ENCODE data around the gene DNAI1.
A peak's percentile ranks its signal among the peaks of the same experiment; 100 is the strongest.
"Not testable (repeated sequence)": the region's sequence is repeated elsewhere in the genome, so short reads cannot be mapped to it uniquely, and the experiment has no call there.

Gene DNAI1

DNA sequence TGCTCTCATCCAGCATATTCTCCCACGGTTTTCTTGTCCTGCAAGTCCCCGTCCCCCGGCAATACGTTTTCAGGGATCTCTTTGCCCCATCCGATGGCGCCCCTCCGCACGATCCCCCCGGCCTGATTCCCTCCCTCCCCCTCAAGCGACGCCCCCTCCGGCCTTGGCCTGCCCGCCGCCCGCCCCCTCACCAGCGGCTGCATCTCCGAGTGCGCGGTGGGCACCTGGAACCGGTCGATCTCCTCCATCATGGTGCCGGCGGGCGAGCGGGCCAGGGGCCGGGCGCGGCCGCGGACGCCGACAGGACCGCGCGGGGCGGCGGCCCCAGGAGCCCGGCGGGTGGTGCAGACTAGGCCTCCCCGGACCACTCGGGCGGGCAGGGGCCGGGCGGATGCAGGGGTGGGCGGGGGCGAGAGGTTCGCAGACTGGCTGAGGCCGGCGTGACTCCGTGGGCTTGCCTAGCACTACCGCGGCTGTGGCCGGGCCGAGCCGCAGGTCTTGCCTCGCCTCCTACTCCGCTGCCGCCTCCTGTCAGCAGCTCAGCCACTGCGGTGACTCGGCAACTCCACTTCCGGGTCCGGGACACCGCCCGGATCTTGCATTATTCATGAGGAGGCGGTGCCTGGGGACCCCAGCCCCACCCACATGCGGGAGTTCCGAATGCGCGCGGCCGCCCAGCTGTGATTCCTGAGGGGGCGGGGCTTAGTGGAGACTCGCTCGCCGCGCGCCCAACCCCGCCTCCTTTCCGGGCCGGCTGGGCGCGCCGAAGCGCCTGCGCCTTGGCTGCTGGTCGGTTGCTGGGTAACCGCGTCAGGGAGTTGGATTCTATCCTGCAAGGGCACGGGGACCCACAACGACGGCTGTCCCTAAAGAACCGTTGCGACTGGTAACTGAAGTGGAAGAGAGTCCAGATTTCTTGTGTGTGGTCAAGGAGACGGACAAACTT, at the start of gene DNAI1, which contains the start of gene FAM219A:
Gene DNAI1, plus strand, starts transcription at position 793 of the 946 bp plus-strand sequence. CDS start 201 bp downstream, outside the sequence.
Gene FAM219A, minus strand, starts transcription at position 558 of the 946 bp plus-strand sequence. Its CDS starts 307 bp downstream, at position 251.
- peak; percentile 91 for DNase-seq

DNA sequence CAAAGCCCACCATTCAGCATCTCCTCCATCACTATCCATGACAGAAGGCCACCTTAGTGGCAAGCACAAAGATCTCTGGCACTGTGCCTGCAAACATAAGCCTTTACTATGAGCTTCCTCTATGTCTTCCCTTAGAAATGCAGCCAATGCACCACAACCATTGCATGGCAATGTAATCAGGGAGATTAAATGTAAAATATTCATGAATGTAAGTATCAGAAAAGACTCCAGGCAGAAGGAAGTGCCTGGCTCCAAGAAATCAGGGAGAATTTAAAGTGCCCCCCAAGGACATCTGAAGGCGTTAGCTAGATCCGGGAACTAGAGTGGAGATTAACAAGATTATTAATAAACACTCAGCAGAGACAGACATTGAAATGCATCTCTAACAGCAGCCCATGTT, 49.5 kb upstream of the DNAI1 start:
- no peak for DNase-seq

DNA sequence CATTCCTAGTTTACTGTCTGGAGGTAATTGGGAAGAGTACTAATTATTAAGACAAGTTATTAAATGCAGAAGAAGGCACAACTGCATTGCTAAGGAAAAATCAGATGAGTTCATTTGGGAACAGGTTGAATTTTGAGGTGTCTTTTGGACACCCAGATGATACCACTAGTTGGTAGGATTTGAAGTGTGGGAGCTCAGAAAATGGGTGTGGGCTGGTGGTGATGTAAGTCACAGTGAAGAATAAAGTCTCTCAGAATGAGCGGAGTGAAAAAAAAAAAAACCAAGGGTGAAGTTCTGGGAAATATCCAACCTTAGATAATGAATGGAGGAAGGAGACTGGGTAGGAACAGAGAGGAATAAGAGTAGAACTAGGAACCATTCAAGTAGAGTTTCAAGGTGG, 46.3 kb upstream of the DNAI1 start:
- no peak for DNase-seq

DNA sequence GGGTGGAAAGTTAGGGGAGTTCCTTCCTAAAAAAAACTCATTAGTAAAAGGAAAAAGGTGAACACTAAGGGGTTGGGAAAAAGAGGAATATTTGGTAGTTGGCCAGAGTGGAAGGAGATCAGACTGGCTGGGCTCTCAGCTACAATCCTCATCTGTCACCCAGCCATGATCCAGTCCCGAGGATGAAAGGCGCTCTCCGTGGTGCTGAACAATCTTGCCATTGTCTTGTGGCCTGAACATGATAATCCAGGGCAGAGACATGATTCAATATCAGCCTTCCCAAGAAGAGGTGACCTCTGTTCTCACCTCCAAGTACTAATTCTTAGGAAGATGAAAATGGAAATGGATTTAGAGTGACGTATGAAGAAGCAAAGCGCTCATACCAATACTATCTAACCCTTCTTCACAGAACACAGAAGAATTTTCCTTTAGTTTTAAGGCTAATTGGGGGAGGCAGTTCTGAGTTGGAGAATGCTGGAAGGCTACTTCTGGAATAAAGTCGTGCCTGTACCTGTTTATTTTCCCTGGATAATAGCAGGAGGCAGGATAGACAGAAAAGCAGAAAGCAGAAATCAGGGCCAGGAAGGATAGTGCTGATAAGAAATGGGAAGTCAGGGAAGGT, 45.3 kb upstream of the DNAI1 start:
- no peak for DNase-seq

DNA sequence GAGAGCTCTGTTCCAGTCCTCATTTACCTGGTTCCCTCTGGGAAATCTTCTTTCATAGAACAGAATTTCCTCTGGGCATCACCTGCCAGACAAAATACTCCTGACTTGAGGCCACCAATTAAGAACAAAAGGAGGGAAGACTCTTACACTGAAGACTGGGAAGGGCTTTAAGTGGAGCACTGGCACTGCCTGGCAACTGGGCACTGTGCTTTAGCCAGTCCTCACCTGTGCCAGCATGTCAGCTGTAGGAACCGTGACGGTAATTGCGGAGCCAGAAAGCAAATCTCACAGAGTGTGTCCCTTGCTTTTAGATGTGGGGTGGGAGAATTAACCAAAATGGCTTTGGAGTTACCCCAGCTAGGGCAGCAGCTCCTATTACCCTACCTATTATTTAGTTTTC, 40.9 kb upstream of the DNAI1 start:
- no peak for DNase-seq

DNA sequence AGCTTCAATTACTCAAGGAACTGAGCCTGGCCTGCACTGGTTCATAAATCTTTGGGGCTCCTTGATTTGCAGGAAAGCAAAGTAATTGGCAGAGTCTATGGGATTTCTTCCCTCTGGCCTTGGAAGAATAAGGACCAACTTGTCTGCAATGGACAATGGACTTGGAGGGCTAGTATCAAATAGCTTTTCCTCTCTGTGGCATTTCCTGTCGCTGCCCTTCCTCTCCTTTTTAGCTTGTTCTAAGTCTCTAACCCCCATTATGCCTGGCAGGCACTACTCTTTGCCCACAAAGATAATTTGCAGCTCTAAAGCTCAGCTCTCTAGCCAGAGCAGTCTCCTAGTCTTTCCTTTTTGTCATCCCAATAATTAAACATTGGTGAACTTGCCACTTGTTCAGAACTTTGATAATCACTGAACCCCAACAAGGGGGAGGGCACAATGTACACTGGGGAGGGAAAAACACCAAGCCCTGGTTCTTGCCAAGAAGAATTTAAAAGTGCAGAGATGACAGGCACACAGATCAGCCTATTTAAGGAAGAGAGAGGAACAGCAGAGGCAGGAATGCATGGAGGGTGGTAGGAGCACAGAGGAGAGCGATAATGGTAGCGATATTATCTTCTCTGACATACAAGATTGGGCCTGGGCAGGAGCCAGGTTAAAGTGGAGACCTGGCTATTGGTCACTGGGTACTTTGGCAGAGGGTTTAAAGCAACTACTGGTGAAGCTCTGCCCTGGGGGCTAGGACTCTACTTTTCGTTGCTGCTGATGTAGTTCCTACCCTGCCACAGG, 38.7 kb upstream of the DNAI1 start:
- DNase-seq: no peak

DNA sequence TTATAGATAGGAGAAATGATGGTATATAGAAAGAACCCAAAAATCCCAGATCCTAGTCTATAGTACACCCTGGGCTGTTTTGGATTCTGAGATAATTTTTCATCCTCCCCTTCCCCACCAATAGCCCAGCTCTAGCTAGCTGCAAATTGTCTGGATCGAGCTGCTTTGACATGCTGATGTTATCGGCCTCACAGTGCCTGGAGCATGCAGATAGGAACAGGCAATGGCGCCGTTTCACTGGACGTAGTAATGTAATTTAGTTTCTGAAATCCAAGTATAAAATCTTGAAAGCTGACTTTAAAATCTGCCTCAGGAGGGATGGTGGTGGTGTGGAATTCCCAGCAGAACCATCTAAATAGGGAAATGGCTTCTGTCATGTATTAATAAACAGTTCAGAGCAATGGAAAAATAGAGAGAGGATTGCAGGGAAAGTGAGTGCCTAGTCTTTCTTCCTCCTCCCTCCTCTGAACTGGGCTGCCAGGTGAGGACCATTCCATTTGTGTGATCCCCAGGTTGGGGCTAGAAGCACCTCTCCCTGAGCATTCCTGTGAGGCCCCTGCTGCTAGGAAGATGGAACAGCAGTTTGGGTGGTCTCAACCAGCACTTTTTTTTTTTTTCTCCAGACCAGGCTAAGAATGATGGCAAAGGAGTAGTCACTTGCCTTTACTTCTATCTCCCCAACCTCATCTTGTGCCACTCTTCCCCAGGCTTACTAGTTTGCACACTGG, 32.1 kb upstream of the DNAI1 start:
- DNase-seq: no peak

DNA sequence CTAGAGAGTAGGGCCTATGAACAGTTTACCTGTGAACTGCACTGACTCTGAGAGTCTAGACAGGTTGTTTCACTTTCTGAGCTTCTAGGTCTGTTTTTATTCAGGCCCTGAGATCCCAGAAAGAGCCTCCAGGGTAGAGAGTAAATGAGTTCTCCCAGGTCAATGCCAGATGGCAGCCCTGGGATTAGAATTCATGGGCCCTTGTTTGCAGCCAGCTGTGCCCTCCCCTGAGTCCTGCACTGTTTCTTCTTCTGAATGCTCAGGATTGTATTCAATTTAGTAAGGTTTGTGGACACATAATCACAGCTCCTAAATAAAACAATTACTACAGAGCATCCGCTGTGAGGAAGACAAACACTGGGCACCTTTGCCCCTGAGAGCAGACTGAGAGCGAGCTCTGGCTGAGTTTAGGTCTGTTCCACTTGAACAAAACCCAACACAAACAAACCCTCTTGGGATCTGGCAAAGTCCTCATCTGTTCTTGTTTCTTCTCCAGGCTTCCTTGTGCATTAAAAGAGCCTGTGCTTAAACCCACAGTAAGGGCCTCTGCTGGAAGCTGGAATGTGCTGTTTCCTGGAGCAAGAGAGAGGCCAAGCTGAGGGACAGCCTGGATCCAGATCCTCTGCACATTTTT, 30.2 kb upstream of the DNAI1 start:
- DNase-seq: peak; percentile 75

DNA sequence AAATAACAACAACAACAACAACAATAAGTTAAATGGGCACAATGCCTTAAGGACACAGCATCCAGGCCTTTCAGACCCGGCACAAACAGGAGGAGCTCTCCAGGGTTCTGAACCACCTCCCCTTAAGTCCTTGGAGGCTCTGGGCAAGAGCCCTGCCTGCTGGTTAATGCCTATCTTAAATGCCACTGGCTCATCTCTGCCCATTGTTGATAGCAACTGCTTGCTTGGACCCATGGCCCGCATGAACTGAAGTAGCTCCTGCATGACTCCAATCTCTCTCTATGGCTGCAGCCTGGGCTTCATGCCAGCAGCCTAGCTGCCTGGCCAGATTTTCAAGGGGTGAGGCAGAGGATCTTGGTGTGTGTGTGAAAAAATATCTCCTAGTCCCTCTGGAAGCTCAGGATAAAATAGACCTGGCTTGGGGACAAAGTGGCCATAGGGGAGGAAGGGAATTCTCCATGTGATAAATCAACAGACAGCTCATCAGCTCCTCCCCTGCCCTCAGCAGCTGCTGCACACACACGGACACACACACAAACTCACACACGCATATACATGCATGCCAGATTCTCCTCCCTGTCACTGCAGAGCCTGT, 27.7 kb upstream of the DNAI1 start:
- DNase-seq: peak; percentile 69

DNA sequence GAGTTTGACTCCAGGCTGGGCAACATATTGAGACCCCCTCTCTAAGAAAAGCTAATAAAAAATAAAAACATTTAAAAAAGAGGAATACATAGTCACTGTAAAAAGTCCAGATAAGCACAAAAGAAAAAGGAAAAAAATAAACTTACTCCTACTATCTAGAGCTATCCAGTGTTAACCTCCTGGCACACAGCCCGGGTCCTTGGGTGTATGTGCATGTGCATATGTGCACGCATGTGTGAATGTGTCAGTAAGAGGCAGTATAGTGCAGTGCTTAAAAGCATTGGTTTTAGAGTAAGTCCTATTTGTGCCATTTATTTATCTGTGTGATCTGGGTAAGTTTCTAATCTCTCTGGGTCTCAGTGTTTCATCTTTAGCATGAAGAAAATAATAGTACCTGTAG, 26.9 kb upstream of the DNAI1 start:
- peak; percentile 21 for DNase-seq

DNA sequence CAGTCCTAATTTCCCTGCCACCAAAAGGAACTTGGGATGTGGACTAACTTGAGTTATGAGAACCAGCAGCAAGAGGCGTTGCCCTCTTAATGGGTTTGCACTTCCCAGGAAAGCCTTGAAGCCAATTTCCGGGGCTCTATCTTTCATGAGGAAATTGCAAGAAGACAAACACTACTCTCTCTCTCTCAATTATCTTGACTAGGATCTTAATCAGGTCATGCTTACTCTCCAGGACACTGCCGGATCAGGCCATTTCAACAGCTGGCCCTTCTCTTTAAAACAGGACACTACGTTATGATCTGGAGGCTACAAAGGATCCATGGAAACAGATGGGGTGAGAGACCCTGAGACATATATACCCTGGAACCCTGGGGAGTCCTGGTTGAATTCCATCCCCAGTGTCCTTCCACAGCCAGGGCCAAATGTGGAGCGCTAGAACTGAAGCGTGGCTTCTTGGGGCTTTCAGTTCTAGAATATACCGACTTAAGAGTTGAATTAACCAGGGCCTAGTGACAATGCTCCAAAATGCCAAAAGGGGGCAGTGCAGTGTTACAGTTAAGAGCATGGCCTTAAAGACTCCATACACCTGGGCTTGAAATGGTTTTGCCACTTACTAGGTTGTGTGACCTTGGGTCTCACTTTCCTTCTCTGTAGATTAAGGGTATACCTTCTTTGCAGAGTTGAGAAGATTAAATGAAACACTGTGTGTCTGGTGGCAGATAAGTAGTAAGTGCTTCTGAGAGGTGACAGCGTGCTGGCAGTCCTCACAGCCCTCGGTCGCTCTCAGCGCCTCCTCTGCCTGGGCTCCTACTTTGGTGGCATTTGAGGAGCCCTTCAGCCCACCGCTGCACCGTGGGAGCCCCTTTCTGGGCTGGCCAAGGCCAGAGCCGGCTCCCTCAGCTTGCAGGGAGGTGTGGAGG, 21.3 kb upstream of the DNAI1 start:
- peak; percentile 32 for DNase-seq

DNA sequence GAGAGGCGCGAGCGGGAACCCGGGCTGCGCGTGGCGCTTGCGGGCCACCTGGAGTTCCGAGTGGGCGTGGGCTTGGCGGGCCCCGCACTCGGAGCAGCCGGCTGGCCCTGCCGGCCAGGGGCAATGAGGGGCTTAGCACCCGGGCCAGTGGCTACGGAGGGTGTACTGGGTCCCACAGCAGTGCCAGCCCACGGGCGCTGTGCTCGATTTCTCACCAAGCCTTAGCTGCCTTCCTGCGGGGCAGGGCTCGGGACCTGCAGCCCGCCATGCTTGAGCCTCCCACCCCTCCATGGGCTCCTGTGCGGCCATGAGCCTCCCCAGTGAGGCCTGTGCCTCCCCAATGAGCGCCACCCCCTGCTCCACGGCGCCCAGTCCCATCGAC, 20.7 kb upstream of the DNAI1 start:
- DNase-seq: not testable (repeated sequence)

DNA sequence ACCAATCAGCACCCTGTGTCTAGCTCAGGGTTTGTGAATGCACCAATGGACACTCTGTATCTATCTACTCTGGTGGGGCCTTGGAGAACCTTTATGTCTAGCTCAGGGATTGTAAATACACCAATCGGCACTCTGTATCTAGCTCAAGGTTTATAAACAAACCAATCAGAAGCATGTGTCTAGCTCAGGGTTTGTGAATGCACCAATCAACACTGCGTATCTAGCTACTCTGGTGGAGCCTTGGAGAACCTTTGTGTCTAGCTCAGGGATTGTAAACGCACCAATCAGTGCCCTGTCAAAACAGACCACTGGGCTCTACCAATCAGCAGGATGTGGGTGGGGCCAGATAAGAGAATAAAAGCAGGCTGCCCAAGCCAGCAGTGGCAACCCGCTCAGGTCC, 20.1 kb upstream of the DNAI1 start:
- DNase-seq: not testable (repeated sequence)

DNA sequence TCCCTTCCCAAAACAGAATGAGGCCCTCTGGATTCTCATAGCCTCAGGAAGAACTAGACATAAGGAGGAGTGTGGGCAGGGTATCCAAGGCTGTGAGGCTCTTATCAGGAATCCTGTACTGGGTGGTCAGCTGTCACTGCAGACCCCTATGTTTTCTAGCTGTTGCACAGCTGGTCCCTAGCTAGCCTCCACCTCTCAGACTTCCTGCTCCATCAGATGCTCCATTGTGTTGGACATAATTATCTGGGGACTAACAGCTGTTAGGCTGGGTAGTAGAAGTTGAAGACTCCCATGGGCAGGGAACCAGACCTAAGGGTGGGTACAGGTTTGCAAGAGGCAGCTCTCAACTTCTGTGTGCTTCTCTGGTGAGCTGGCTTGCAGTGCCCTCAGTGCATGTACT, 18.6 kb upstream of the DNAI1 start:
- DNase-seq: no peak

DNA sequence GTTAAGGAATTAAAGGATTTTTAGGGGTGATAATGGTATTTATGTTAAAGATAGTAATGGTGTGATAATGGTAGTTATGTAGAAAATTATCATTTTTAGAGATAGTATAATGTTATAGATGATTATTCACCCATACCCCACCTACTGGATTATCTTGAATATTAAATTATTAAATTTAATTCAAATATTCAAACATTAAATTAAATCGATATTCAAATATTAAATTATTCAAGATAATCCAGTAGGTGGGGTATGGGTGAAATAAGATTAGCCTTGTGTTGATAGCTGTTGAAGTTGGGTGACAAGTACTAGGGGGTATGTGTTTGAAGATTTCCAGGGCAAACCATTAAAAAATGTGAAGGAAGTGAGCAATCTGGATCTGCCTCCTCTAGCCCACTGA, 15.8 kb upstream of the DNAI1 start:
- no peak for DNase-seq

DNA sequence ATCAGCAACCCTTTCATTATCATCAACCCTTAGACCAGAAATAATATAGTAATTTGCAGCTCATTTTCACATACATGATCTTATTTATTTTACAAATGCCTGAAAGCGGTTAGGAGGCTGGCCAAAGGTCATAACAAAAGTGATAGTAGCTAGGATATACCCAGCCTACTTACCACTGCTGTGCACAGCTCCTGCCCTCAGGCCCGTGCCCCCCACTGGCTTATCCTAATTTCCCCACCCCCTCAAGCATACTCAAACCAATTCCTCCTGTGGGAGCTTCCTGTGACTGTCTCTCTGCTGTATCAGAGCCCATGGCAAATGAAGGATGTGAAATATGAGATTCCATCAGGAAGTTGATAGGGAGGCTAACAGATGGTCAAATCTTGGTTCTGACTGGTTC, 15.1 kb upstream of the DNAI1 start:
- DNase-seq: peak; percentile 9

DNA sequence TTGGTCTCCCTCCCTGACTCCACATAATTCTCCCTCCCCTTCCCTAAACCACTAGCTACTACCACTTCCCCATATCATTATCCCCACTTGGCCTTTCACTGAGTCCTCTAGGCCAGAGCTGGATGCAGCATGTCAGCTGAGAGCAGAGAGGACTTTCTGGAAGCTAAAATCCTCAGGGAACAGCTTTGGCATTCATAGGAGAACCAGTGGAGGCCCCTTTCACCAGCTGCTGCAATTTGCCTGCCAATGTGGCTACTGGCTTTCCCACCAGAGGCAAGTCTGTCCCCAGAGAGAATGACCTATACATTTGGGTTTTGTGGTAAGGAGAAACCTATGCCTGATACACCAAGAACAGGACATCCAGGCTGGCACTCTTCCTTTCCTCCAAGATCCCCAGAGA, 14.6 kb upstream of the DNAI1 start:
- no peak for DNase-seq

DNA sequence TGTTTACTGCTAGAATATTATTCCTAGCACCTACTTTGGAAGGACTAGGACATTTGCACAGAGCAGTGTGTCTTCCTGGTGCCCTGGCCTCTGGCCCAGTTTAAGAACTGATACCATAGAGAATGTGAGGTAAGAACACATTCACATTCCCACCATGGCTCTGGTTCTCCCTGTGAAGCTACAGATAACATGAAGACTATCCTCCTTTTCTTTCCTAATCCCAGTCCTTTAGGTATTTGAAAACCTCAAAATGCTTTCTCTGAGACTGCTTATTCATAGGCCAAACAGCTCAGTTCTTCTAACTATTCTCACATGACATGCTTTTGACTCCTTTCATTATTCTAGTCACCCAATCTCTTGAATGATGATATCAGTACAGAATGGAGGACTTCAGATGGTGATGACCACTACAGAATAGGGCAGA, 12.1 kb upstream of the DNAI1 start:
- DNase-seq: no peak

DNA sequence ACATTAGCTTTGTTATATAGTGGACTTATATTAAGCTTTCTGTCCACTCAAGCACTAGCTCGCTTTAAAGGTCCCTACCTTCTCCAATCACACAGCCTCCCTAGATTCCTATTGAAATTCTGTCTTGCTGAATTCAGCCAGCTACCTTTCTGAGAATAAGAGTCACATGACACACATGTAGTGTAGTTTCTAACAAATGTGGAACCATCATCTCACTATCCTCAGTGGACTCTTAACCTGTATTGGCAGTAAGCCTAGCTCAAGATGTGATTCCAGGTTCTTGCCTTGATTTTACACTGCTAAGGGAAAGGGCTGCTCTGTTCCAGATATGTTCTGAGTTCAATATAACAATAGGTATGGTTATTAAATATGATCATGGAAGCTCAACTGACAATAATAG, 11.7 kb upstream of the DNAI1 start:
- no peak for DNase-seq

DNA sequence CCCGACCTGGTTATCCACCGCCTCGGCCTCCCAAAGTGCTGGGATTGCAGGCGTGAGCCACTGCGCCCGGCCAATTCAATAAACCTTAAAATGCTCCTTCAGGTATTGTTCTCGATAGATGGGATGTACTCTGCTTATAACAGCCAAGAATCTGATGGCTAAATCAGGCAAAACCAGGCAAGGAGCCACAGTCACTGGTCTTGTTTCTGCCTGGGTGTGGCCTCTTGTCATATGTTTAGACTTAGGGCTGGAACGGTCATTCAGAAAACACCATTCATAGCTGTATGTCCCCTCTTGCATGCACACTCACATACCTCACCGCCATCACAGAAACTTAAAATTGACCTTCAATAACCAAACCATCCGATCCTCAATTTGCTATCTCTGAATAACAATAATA, 8.0 kb upstream of the DNAI1 start:
- DNase-seq: no peak

DNA sequence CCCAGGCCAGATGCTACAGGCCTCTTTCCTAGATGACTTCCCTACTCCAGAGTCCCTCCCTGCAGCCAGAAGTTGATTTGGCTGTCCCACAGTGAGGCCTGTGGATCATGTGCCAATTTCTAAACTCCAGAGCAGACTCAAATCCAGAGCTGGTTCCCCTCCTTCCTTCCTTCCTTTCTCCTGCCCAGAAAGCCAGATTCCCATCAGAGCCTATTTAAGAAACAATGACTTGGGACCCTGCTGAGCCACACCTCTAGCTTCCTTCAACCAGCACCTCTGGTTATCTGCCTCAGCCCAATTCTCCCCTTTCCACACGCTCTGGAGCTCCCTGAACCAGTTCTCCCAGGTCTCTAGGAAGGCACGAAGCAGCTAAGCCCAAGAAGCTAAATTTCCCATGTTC, 7.5 kb upstream of the DNAI1 start:
- no peak for DNase-seq

Data from NCI-H2171 treated with DMSO at 0.1 percent for 48 hours (cell line).